G401 (cell line): ENCODE data around the gene CEP295NL. TPM values are rescaled to one million over a fixed set of nuclear protein-coding genes. Genes with fewer than 3 reads are reported as not detected.

Experiments
- DNase-seq: peaks from one replicate; pipeline ENCODE4 v3.0.0-alpha.2; 2015; ENCODE audit warnings: low spot score
- in situ Hi-C: cut with HindIII; loops from 2 replicates; pipeline ENCODE4 v1.10.0; 2016; ENCODE audit warnings: low sequenced_read_pairs, mixed read lengths
- total RNA-seq: library from RNA; depleted of rRNA; stranded (reverse); fragments of >200 nt; shearing (Covaris generic); gene quantifications from 2 replicates; pipeline ENCODE4 v1.2.3, GENCODE V29; 2014; rRNA removed

Gene CEP295NL
- total RNA-seq, 1 experiment from 2014 or later = 0.37 TPM

DNA sequence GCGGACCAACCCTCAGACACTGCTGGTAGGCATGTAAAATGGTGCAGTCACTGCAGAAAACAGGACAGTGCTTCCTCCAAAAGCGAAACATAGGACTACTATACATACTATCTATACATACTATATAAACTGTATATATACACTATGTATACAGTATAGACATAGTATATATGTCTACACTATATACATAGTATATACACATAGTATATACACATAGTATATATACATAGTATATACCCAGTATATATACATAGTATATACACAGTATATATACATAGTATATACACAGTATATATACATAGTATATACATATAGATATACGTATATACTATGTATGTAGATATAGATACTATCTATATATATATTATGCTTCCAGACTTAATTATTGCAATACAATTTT, 55.9 kb downstream of the CEP295NL start:
- DNase-seq = no peak
- in situ Hi-C loops = no loop called here

- in situ Hi-C loops = no loop called here
- no peak for DNase-seq
These were observed 58.5 kb downstream of the CEP295NL start for GRCh38 chr17:78844301-78845005.

DNA sequence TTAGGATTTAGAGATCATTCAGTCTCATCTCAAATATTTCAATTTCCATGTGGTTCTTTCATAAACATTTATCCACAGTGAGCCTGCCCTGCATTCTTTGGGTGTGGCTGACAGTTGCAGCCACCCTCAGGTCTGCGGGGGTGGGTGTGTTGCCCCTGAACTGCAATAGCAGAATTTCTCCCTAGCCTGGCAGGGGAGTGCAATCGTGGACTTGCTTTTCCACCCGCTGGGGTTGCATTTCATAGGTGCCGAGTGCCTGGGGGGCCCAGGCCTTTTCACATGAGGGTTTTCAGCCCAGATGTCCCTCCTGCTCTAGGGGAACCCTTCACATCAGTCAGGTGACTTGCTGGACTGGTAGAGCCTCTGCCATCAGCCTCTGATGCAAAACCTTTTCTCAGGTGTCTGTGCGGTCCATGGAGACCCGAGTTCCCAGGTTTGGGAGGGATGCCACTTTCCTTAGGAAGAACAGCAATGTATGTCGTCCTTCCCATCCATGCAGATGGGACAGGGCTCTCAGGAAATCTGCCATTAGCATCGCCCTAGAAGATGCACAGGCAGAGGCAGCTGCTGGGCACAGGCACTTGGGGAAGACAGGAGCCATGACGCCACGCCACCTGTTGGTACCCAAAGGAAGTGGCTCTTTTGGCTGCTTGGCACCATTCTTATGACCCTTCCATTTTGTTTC, 60.0 kb downstream of the CEP295NL start:
- no peak for DNase-seq
- in situ Hi-C loops = no loop called here

GRCh38 chr17:78840780-78841611, 62.0 kb downstream of the CEP295NL start, which contains the start of gene USP36:
Gene USP36, minus strand, starts transcription at chr17:78840814. Its CDS starts 4,451 bp downstream, at chr17:78836363.
- DNase-seq = peak; percentile 99
- in situ Hi-C loops = no loop called here

Other genes with a start within 250 kb of the CEP295NL start
- 21.7 and 28.1 TPM in 2 replicates for gene CYTH1, start 120.9 kb downstream of the CEP295NL start, total RNA-seq
- gene USP36, start 62.4 kb downstream of the CEP295NL start, total RNA-seq = 10.1 and 10.4 TPM in 2 replicates
- 32.4 and 37.5 TPM in 2 replicates for gene TIMP2, start 22.2 kb upstream of the CEP295NL start, total RNA-seq
- 24.1 and 44.7 TPM in 2 replicates for gene LGALS3BP, start 76.7 kb upstream of the CEP295NL start, total RNA-seq
- gene CANT1, start 106.6 kb upstream of the CEP295NL start, total RNA-seq = 66.1 and 80.1 TPM in 2 replicates
- gene C1QTNF1, start 121.0 kb upstream of the CEP295NL start, total RNA-seq = not detected in 2 replicates
- gene ENGASE, start 171.6 kb upstream of the CEP295NL start, total RNA-seq = 13.2 and 17.1 TPM in 2 replicates